ENCODE measurements around the gene ZNRF3. TPM values are rescaled to one million over a fixed set of nuclear protein-coding genes. Genes with fewer than 3 reads are reported as not detected.

ZNRF3 gene
- polyA plus RNA-seq, 1 donor from 2014 or later, result 2.9 TPM

DNA sequence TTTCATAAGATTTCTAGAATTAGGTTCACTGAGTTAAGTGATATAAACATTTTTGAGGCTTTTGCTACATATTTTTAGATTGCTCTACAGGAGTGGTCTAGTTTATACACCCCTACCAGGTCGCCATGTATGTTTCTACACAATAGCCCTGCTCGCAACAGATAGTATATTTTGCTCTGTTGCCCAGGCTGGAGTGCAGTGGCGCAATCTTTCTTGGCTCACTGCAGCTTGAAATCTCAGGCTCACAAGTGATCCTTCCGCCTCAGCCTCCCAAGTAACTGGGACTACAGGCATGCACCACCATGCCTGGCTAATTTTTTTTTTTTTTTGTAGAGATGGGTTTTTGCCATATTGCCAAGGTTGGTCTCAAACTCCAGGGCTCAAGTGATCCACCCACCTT is 10.4 kb downstream of the ZNRF3 start:
- Histone ChIP-seq H3K4me2 (ENCODE audit: low read length) (no peak overlapping the region), H3K4me3 (ENCODE audit: low read length) (no peak overlapping the region), H3K9me2 (ENCODE audit: insufficient read depth, low read length) (no peaks in the 10 kb centered on the region), H3K27me3 (ENCODE audit: insufficient read depth, low read depth, low read length) (no peaks in the 10 kb centered on the region), H3K9ac (ENCODE audit: low read length) (no peak overlapping the region), H3F3A (ENCODE audit: insufficient read depth, low read length, poor library complexity, severe bottlenecking) (no peaks in the 10 kb centered on the region), H2AFZ (ENCODE audit: low read depth, low read length) (no peak overlapping the region), H3K79me2 (replicated peaks; ENCODE audit: insufficient read depth, low read length) (peaks cover 8% of the 10 kb centered on the region), H3K36me3 (ENCODE audit: insufficient read depth, low read length) (no peaks in the 10 kb centered on the region), H3K9me3 (ENCODE audit: low read length) (no peaks in the 10 kb centered on the region), H3K27ac (ENCODE audit: low read length) (no peak overlapping the region), H4K20me1 (ENCODE audit: insufficient read depth) (no peaks in the 10 kb centered on the region)
- TF ChIP-seq EZH2 (IDR thresholded peaks at IDR 0.05; ENCODE audit: borderline replicate concordance, insufficient read depth, low read length, poor library complexity, severe bottlenecking), result no peak

DNA sequence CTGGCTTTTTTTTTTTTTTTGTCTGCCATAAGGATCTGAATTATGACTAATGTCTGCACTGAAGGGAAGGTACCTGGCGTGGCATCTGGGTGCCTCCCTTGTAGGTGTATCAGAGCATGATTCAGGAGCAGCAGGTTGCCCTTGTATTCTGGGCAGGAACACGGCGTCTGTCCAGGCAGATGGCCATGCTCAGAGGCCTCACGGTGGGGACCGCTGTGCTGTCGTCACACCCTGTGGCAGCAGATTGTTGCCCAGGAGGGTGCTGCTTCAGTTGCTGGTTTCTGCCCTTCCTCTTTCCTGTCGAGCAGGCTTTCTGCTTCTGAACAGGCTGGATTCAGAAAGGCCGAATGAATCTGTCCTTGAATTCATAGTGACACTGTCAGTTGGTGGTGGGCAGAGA is 11.0 kb downstream of the ZNRF3 start:
- H3K9ac ChIP-seq (ENCODE audit: low read length), result no peak overlapping the region
- H3K4me2 ChIP-seq (ENCODE audit: low read length), result no peak overlapping the region
- no peaks in the 10 kb centered on the region for H3K27me3 ChIP-seq (ENCODE audit: insufficient read depth, low read depth, low read length)
- H3F3A ChIP-seq (ENCODE audit: insufficient read depth, low read length, poor library complexity, severe bottlenecking), result no peaks in the 10 kb centered on the region
- H2AFZ ChIP-seq (ENCODE audit: low read depth, low read length), result no peak overlapping the region
- no peaks in the 10 kb centered on the region for H3K9me2 ChIP-seq (ENCODE audit: insufficient read depth, low read length)
- no peaks in the 10 kb centered on the region for H3K36me3 ChIP-seq (ENCODE audit: insufficient read depth, low read length)
- no peaks in the 10 kb centered on the region for H4K20me1 ChIP-seq (ENCODE audit: insufficient read depth)
- H3K27ac ChIP-seq (ENCODE audit: low read length), result no peak overlapping the region
- peaks cover 6% of the 10 kb centered on the region for H3K79me2 ChIP-seq (replicated peaks; ENCODE audit: insufficient read depth, low read length)
- no peaks in the 10 kb centered on the region for H3K9me3 ChIP-seq (ENCODE audit: low read length)
- TF ChIP-seq, protein P1, sequence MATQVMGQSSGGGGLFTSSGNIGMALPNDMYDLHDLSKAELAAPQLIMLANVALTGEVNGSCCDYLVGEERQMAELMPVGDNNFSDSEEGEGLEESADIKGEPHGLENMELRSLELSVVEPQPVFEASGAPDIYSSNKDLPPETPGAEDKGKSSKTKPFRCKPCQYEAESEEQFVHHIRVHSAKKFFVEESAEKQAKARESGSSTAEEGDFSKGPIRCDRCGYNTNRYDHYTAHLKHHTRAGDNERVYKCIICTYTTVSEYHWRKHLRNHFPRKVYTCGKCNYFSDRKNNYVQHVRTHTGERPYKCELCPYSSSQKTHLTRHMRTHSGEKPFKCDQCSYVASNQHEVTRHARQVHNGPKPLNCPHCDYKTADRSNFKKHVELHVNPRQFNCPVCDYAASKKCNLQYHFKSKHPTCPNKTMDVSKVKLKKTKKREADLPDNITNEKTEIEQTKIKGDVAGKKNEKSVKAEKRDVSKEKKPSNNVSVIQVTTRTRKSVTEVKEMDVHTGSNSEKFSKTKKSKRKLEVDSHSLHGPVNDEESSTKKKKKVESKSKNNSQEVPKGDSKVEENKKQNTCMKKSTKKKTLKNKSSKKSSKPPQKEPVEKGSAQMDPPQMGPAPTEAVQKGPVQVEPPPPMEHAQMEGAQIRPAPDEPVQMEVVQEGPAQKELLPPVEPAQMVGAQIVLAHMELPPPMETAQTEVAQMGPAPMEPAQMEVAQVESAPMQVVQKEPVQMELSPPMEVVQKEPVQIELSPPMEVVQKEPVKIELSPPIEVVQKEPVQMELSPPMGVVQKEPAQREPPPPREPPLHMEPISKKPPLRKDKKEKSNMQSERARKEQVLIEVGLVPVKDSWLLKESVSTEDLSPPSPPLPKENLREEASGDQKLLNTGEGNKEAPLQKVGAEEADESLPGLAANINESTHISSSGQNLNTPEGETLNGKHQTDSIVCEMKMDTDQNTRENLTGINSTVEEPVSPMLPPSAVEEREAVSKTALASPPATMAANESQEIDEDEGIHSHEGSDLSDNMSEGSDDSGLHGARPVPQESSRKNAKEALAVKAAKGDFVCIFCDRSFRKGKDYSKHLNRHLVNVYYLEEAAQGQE (IDR thresholded peaks at IDR 0.05; ENCODE audit: borderline replicate concordance), result no peak
- TF ChIP-seq, protein P2, sequence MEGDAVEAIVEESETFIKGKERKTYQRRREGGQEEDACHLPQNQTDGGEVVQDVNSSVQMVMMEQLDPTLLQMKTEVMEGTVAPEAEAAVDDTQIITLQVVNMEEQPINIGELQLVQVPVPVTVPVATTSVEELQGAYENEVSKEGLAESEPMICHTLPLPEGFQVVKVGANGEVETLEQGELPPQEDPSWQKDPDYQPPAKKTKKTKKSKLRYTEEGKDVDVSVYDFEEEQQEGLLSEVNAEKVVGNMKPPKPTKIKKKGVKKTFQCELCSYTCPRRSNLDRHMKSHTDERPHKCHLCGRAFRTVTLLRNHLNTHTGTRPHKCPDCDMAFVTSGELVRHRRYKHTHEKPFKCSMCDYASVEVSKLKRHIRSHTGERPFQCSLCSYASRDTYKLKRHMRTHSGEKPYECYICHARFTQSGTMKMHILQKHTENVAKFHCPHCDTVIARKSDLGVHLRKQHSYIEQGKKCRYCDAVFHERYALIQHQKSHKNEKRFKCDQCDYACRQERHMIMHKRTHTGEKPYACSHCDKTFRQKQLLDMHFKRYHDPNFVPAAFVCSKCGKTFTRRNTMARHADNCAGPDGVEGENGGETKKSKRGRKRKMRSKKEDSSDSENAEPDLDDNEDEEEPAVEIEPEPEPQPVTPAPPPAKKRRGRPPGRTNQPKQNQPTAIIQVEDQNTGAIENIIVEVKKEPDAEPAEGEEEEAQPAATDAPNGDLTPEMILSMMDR (IDR thresholded peaks at IDR 0.05; ENCODE audit: poor library complexity, severe bottlenecking), result no peak
- TF ChIP-seq EZH2 (IDR thresholded peaks at IDR 0.05; ENCODE audit: borderline replicate concordance, insufficient read depth, low read length, poor library complexity, severe bottlenecking) (no peak), POLR2AphosphoS5 (IDR thresholded peaks at IDR 0.05) (no peak), EP300 (conservative IDR thresholded peaks at IDR 0.05; ENCODE audit: poor library complexity, severe bottlenecking) (no peak), RAD21 (conservative IDR thresholded peaks at IDR 0.05) (no peak), MXI1 (conservative IDR thresholded peaks at IDR 0.05; ENCODE audit: poor library complexity, severe bottlenecking) (no peak), SMC3 (conservative IDR thresholded peaks at IDR 0.05; ENCODE audit: poor library complexity) (no peak), TAF1 (IDR thresholded peaks at IDR 0.05; ENCODE audit: low read depth) (no peak)
- H3K4me3 ChIP-seq (ENCODE audit: low read length), result no peak overlapping the region

DNA sequence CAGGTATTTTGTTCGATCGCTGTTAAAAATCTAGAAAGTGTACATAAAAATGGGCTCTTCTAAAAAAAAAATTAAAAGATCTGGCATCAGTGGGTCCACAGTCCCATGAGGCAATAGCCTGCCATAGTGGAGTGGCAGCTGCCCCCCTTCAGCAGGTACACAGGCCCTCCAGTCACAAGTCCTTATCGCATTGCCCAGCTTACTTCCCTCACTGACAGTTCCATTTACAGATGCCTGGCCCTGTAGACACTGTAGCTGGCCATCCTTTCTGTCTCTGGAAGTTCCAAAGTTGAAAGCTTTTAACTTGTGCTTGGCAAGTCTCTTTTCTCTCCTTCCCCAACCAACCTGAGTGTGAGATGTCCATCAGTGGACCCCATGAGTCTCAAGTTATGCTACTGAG is 11.4 kb downstream of the ZNRF3 start:
- H3K27me3 ChIP-seq (ENCODE audit: insufficient read depth, low read depth, low read length), result no peaks in the 10 kb centered on the region
- H3K9ac ChIP-seq (ENCODE audit: low read length), result no peak overlapping the region
- no peak overlapping the region for H3K27ac ChIP-seq (ENCODE audit: low read length)
- no peak overlapping the region for H3K4me3 ChIP-seq (ENCODE audit: low read length)
- H3K4me2 ChIP-seq (ENCODE audit: low read length), result no peak overlapping the region
- H3K36me3 ChIP-seq (ENCODE audit: insufficient read depth, low read length), result no peaks in the 10 kb centered on the region
- no peak for TF ChIP-seq RAD21 (conservative IDR thresholded peaks at IDR 0.05)
- TF ChIP-seq, protein P1 (IDR thresholded peaks at IDR 0.05; ENCODE audit: borderline replicate concordance), result no peak
- no peak for TF ChIP-seq MXI1 (conservative IDR thresholded peaks at IDR 0.05; ENCODE audit: poor library complexity, severe bottlenecking)
- TF ChIP-seq SMC3 (conservative IDR thresholded peaks at IDR 0.05; ENCODE audit: poor library complexity), result no peak
- no peak for TF ChIP-seq EP300 (conservative IDR thresholded peaks at IDR 0.05; ENCODE audit: poor library complexity, severe bottlenecking)
- no peak for TF ChIP-seq TAF1 (IDR thresholded peaks at IDR 0.05; ENCODE audit: low read depth)
- TF ChIP-seq, protein P2 (IDR thresholded peaks at IDR 0.05; ENCODE audit: poor library complexity, severe bottlenecking), result no peak
- no peak for TF ChIP-seq EZH2 (IDR thresholded peaks at IDR 0.05; ENCODE audit: borderline replicate concordance, insufficient read depth, low read length, poor library complexity, severe bottlenecking)
- no peak for TF ChIP-seq POLR2AphosphoS5 (IDR thresholded peaks at IDR 0.05)
- peaks cover 1% of the 10 kb centered on the region for H3K79me2 ChIP-seq (replicated peaks; ENCODE audit: insufficient read depth, low read length)
- H3K9me3 ChIP-seq (ENCODE audit: low read length), result no peaks in the 10 kb centered on the region
- H3K9me2 ChIP-seq (ENCODE audit: insufficient read depth, low read length), result no peaks in the 10 kb centered on the region
- H3F3A ChIP-seq (ENCODE audit: insufficient read depth, low read length, poor library complexity, severe bottlenecking), result no peaks in the 10 kb centered on the region
- no peaks in the 10 kb centered on the region for H4K20me1 ChIP-seq (ENCODE audit: insufficient read depth)
- H2AFZ ChIP-seq (ENCODE audit: low read depth, low read length), result no peak overlapping the region
